HG03135 (cell line): Measurements from ENCODE around the gene SYS1.

Experiments used
- ATAC-seq: cut with Tn5 transposase; IDR thresholded peaks from one replicate; pipeline ENCODE4 v1.9.1; 2021; ENCODE audit warnings: mild to moderate bottlenecking, moderate library complexity; ENCODE audit not compliant: unreplicated experiment

The SYS1 gene

GRCh38 chr20:45362804-45363610 lies at the start of gene SYS1:
Gene SYS1 (plus strand): TSS chr20:45363156. CDS start chr20:45363532, 376 bp downstream.
- peak; percentile 87 for ATAC-seq

- ATAC-seq: no peak
These were observed 49.0 kb upstream of the SYS1 start for GRCh38 chr20:45313943-45314342.

DNA sequence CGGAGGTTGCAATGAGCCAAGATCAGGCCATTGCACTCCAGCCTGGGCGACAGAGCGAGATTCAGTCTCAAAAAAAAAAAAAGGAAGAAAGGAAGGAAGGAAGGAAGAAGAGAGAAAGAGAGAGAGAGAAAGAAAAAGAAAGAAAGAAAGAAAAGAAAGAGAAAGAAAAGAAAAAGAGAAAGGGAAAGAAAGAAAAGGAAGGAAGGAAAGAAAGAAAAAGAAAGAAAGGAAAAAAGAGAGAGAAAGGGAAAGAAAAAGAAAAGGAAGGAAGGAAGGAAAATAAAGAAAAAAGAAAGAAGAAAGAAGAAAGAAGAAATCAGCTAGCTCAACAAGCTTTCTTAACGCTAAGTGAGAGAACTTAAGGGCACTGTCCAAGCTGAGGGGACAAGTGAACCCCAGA lies 47.3 kb upstream of the SYS1 start:
- no peak for ATAC-seq

DNA sequence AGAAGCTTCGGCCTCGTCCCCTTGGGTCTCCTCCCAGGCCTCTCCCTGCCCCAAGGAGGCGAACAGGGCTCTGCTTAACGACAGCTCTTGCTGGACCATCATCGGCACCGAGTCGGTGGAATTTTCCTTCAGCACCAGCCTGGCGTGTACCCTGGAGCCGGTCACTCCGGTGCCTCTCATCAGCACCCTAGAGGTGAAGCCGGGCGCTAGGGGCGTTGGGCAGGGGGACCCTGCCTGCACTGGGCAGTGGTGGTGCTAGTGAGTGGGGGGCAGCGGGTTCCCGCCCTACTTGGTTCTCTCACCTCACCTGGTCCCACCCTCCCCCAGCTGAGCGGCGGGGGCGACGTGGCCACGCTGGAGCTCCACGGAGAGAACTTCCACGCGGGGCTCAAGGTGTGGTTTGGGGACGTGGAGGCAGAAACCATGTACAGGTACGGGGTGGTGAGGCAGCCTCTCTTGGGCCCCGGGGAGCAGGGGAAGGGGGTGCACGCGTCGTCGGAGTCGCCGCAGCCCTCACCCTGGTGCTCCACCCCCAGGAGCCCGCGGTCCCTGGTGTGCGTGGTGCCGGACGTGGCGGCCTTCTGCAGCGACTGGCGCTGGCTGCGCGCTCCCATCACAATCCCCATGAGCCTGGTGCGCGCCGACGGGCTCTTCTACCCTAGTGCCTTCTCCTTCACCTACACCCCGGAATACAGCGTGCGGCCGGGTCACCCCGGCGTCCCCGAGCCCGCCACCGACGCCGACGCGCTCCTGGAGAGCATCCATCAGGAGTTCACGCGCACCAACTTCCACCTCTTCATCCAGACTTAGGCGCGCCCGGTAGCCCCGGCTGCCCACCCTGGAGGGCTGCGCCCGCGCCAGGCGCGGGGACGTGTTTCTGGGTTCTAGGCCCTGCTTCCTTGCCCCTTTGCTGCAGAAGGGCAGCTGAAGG lies 46.5 kb upstream of the SYS1 start:
- no peak for ATAC-seq

DNA sequence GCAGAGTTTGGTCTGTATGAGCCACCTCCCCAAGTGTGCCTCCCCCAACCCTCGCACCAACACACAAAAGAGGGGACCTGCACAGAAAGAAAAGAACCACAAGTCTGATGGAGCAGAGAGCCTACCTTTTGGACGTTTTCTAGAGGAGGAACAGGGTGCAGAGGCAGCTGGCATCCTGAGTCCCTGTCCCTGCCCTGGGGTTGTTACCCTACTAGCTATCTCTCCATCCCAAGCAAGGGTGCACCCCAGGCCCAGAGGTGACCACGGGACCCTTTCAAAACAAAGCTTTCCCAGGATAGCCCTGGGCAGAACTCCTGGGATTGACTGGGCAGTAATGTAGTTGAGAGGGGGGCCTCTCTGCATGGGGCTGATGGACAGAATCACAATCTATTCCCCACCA lies 45.1 kb upstream of the SYS1 start:
- no peak for ATAC-seq

GRCh38 chr20:45318386-45318939 lies 44.5 kb upstream of the SYS1 start:
- ATAC-seq: no peak

DNA sequence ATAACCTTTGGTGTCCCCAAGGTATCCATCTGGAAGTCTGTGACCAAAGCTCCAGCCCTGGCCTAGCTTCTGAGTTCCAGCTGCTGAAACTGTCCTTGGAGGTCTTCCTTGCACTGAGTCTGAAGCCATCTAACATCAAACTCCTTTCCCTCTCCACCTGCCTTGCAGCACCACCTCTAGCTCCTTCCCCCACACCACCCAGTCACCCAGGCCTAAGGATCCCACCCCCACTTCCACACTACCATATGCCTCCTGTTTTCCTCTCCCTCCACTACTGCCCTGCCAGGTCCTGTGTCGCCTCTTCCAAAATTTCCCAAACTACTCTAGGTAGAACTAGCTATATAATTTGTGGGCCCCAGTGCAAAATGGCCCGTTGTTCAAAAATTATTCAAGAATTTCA lies 44.0 kb upstream of the SYS1 start:
- no peak for ATAC-seq

GRCh38 chr20:45320948-45321595 lies 41.9 kb upstream of the SYS1 start:
- ATAC-seq: peak; percentile 64

DNA sequence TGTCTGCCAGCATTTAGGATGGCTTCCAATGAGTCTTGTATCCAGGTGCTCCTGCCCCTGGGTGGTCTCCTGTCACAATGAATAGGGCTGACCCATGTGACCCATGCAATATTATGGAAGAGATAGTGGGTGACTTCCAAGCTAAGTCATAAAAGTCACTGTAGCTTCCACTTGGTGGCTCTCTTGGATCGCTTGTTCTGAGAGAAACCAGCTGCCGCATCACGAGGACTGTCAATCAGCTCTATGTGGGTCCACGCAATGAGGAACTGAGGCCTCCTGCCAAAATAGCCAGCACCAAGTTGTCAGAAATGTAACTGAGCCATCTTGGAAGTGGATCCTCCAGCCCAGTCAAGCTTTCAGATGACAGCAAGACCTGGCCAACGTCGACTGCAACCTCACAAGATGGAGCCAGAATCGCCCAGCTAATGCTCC lies 40.0 kb upstream of the SYS1 start:
- no peak for ATAC-seq

DNA sequence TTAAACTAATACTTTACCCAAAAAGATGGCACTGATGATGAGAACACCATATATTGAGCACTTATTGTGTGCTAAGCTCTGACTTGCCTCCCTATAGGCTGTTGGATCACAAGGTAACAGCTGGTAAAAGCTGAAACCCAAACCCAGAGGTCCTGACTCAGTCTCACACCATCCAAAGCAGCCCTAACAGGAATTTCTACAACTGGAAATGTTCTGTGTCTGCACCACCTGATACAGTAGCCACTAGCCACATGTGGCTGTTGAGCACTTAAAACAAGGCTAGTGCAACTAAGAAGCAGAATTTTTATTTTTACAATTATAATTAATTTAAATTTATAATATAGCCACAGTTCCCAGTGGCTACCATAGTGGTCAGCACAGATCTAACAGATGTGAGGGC lies 39.2 kb upstream of the SYS1 start:
- ATAC-seq: no peak

GRCh38 chr20:45325371-45325770 lies 37.6 kb upstream of the SYS1 start:
- no peak for ATAC-seq

DNA sequence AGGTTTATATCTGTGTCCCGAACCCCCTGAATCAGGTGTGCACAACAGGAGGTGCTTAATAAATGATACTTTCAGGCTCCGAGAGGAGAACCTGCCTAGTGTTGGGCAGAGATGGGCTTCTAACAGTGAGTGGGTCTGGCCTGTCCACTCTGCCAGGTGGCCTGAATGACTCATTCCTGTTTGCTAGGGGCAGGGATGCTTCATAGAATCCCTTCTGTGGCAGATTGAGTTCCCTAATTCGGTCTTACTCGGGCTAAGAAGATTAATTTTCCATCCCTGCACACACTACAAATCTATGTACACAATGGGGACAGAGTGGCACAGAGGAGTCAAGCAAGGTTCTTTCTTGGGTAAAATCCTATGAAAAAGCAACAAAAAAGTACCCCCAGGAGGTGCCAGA lies 34.5 kb upstream of the SYS1 start:
- ATAC-seq: no peak

DNA sequence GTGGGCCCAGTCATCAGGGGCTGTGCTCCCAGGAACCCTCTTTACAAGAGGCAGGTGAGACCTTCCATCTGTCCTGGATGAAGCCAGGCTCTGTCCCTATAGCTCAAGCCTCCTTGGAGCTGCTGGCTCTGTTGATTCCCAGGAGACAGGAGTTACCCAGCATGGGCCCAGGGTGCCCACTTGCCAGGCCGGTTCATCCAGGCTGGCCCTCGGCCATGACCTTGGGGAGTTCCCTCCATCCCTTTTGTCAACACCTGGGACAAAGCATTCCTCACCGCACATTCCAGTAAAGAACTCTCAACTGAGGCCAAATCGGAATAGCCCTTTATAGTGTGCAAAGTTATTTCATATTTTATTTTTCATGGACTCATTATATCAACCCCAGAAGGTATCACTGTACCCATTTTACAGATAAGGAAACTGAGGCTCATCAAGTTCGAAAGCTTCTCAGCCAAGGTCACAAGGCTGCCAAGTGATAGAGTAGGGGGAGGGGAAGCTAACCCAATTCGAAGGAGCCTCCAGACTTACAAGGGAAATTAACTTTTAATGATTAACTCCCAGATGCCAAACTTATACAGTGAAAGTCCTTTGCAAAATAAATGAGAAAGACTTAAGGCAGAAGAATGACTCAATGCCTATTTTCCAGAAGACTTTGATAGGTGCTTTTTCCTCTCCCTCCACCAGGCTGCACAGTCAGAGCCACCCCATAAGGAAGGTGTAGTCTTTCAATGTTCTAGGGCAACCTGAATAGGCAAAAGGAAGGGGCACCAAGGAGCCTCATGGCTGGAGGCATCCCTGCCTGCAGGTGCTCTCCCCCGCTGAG lies 33.2 kb upstream of the SYS1 start:
- no peak for ATAC-seq

DNA sequence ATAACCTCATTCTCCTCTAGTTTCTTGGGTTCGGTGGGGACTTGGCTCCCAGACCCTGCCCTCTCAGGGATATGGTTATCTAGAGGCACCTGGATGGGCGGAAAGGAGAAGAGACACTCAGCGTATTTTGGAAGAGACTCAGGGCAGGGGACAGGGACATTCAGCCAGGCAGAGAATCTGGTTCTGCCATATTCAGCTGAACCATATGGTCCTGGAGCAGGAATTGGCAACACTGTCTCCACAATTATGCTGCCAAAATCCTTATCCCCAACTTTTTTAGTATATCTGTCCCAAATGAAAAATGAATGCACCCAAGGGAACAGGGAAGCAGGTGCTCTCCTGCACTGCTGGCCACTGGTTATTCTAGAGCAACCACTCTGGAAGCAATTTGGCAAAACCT lies 32.5 kb upstream of the SYS1 start:
- ATAC-seq: no peak

GRCh38 chr20:45336530-45337366 lies 26.2 kb upstream of the SYS1 start:
- no peak for ATAC-seq

GRCh38 chr20:45337367-45338120 lies 25.4 kb upstream of the SYS1 start:
- no peak for ATAC-seq

DNA sequence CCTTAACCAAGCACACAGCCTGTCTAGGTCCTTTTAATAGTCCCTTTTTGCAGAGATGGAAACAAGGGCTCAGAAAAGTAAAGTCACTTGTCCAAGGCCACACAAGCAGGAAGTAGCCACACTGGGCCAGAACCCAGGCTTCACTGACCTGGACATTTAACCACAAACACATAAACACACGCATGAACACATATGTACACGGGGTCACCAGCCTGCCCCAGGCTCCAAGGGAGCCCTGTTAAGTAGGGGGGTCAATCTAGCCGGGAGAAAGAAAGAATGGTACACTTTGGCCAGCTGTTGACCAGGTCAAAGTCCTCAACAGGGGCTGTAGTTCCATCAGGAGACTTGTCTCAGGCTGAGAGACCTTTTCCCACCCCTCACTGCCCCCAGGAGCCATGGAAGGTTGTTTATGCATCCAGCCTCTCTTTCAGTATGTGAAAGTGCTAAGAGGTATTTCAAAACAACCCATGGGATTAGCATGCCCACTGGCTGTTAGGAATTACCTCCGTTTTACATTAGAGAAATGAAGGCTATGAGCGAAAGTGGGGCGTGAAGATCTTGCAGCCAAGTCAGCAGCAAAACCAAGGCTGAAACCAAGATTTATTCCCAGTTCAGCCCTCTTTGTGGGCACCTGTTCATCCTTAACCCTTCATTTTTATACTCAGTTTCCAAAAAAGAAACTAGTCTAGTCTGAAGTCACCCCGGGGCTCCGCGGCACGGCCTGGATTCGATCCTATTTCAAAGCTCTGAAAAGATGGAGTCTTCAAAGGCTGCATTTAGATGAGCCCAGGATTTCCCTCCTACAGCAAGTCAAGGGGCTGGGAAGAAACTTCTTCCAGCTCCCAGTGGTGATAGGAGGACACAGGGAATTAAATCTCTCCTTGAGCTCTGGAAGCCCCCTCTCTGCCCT lies 24.6 kb upstream of the SYS1 start:
- ATAC-seq: no peak

- no peak for ATAC-seq
These were observed 23.9 kb upstream of the SYS1 start for GRCh38 chr20:45339084-45339483.
